HCT116 (cell line): ENCODE results near the gene ZNF33A.

Experiments used
- EGR1 ChIP-seq: IDR thresholded peaks from 2 replicates; pipeline ENCODE4 v1.6.1; 2012; ENCODE audit warnings: low read depth
- EZH2 ChIP-seq: fragments of 200-600 bp; sonication (generic); IDR thresholded peaks from 2 replicates; pipeline ENCODE4 v1.6.1; 2017; ENCODE audit warnings: antibody characterized with exemption, mixed run types
- FOSL1 ChIP-seq: IDR thresholded peaks from 2 replicates; pipeline ENCODE4 v1.6.1; 2012; ENCODE audit warnings: low read depth
- POLR2A ChIP-seq: IDR thresholded peaks from 2 replicates; pipeline ENCODE4 v1.7.0; 2011; ENCODE audit warnings: borderline replicate concordance; ENCODE audit not compliant: insufficient read depth, insufficient read length; ENCODE audit errors: extremely low read depth
- POLR2AphosphoS5 ChIP-seq: IDR thresholded peaks from 2 replicates; pipeline ENCODE4 v1.6.1; 2011; ENCODE audit warnings: mild to moderate bottlenecking, low read depth, low read length, moderate library complexity
- TF ChIP-seq, protein P1 (sequence below), 3 experiments: fragments of 200-600 bp in 1 of 3; sonication (generic) in 1 of 3; IDR thresholded peaks in 2 of 3; conservative IDR thresholded peaks in 1 of 3; 2 replicates each; pipeline ENCODE4 v1.5.1; 2012 to 2017; ENCODE audit warnings: low read depth in 2 of 3, low read length in 2 of 3, antibody characterized with exemption in 1 of 3, borderline replicate concordance in 1 of 3, control low read depth in 1 of 3, mild to moderate bottlenecking in 1 of 3, mixed read lengths in 1 of 3, mixed run types in 1 of 3, moderate library complexity in 1 of 3; ENCODE audit not compliant: insufficient read depth in 1 of 3
- TF ChIP-seq, protein P2 (sequence below): IDR thresholded peaks from 2 replicates; pipeline ENCODE4 v1.6.1; 2012

DNA sequence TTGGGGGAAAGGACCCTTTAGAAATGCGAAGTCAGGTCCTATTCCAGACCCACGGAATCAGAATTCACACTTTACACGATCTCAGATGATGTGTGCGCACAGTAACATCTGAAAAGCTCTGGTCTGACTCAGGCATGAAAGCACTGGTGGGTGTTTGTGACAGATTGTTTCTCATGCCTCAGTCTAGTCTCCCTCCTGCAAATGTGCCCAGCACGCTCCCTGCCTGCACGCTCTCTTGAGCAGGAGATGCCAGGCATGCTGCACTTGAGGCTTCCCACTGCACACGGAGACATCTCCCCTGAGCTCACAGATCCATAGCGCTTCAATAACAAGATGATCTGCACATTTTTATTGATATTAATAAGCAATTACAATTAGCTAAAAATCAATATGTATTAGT lies 60.0 kb downstream of the ZNF33A start:
- TF ChIP-seq, protein P1, sequence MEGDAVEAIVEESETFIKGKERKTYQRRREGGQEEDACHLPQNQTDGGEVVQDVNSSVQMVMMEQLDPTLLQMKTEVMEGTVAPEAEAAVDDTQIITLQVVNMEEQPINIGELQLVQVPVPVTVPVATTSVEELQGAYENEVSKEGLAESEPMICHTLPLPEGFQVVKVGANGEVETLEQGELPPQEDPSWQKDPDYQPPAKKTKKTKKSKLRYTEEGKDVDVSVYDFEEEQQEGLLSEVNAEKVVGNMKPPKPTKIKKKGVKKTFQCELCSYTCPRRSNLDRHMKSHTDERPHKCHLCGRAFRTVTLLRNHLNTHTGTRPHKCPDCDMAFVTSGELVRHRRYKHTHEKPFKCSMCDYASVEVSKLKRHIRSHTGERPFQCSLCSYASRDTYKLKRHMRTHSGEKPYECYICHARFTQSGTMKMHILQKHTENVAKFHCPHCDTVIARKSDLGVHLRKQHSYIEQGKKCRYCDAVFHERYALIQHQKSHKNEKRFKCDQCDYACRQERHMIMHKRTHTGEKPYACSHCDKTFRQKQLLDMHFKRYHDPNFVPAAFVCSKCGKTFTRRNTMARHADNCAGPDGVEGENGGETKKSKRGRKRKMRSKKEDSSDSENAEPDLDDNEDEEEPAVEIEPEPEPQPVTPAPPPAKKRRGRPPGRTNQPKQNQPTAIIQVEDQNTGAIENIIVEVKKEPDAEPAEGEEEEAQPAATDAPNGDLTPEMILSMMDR (IDR thresholded peaks at IDR 0.05 in 2 of 3, conservative IDR thresholded peaks at IDR 0.05 in 1 of 3; ENCODE audit: borderline replicate concordance in 1 of 3, insufficient read depth in 1 of 3, low read depth in 2 of 3, low read length in 2 of 3): no peak
- TF ChIP-seq EZH2: no peak
- TF ChIP-seq, protein P2, sequence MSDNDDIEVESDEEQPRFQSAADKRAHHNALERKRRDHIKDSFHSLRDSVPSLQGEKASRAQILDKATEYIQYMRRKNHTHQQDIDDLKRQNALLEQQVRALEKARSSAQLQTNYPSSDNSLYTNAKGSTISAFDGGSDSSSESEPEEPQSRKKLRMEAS: no peak
- TF ChIP-seq FOSL1: no peak
- no peak for TF ChIP-seq POLR2A
- TF ChIP-seq EGR1: no peak
- no peak for TF ChIP-seq POLR2AphosphoS5
